ENCODE results near the gene DHX34.
"Not testable (repeated sequence)": the region's sequence is repeated elsewhere in the genome, so short reads cannot be mapped to it uniquely, and the experiment has no call there.

Gene DHX34

DNA sequence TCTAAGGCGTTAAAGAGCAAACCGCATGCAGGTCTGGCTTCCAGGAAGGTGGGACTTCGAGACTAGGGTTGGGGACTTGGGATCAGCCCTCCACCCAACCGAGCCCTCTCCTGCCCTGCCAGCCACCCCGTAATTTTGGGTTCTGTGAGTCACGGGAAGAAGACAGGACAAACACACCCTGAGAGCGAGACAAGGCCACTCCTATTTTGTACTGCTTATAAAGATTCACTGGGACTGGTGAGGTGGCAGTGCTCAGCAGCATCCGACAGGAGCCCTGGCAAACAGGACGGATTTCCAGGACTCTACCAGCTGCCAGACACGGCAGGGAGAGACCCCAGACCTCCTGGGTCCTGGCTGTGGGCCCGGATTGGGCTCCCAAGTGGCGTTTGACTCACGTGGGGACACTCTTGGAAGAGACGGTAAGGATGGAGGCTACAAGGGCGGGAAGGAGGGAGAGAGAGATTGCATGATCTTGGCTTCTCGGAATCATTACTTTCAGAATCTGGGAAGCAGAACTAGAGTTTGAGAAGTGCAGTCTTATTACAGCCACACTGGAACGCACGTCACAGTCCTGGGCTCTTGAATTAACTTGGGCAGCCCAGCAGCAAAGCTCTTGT is 17.1 kb upstream of the DHX34 start, which contains the start of gene C5AR2:
Gene C5AR2, plus strand, starts transcription at position 245 of the 617 bp plus-strand sequence. CDS start 8,625 bp downstream, outside the sequence.
- no peak for DNase-seq (ENCODE audit: low read depth, low spot score)
- TF ChIP-seq, protein P1, sequence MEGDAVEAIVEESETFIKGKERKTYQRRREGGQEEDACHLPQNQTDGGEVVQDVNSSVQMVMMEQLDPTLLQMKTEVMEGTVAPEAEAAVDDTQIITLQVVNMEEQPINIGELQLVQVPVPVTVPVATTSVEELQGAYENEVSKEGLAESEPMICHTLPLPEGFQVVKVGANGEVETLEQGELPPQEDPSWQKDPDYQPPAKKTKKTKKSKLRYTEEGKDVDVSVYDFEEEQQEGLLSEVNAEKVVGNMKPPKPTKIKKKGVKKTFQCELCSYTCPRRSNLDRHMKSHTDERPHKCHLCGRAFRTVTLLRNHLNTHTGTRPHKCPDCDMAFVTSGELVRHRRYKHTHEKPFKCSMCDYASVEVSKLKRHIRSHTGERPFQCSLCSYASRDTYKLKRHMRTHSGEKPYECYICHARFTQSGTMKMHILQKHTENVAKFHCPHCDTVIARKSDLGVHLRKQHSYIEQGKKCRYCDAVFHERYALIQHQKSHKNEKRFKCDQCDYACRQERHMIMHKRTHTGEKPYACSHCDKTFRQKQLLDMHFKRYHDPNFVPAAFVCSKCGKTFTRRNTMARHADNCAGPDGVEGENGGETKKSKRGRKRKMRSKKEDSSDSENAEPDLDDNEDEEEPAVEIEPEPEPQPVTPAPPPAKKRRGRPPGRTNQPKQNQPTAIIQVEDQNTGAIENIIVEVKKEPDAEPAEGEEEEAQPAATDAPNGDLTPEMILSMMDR (IDR thresholded peaks at IDR 0.05; ENCODE audit: insufficient read depth, low read length, missing control alignments), result no peak
- H3K4me3 ChIP-seq (ENCODE audit: low read depth, low read length), result no peak within 1 kb of the TSS
- CTCF ChIA-PET, result interaction anchor here (1.0 to 8.3 kb wide), 2 partner anchors 12 to 16 kb away, joined by 5 to 74 read pairs; partner anchors contain the start of gene DHX34
- POLR2A ChIA-PET, result no interaction called here

DNA sequence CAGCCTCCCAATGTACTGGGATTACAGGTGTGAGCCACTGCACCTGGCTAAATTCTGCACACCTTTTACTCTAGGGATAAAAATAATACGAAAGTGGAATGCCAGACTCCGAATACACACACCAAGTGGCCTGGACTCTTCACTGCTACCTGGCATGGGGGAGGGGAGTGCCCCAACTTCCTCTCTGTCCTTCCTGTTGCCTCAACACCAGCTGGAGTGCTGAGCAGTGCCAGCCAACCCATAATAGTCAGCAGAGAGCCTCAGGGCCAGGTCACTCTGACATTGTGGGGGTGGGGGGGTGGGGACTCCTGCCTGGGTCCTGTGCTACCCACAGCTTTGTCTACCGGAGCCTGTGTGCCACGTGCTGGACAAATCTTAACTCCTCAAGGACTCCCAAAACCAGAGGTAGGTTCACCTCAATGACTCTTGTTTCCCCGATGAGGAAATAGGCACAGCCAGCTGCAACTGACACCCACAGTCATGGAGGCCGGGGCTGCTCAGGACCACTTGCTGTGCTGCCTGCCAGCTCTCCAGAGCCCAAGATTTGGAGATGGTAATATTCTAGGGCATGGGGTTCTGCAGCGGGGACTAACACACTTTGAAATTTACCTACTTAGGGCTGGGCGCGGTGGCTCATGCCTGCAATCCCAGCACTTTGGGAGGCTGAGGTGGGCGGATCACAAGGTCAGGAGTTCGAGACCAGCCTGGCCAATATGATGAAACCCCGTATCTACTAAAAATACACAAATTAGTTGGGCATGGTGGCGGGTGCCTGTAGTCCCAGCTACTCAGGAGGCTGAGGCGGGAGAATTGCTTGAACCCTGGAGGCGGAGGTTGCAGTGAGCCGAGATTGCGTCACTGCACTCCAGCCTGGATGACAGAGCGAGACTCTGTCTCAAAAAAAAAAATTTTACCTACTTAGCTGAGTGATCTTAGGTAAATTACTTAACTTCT is 12.1 kb upstream of the DHX34 start:
- H3K4me3 ChIP-seq (ENCODE audit: low read depth, low read length); POLR2A ChIA-PET; DNase-seq (ENCODE audit: low read depth, low spot score): not testable (repeated sequence)
- CTCF ChIA-PET, result interaction anchor here (1.6 to 4.6 kb wide), 2 partner anchors 10 to 12 kb away, joined by 7 to 46 read pairs; partner anchors contain the start of gene DHX34

DNA sequence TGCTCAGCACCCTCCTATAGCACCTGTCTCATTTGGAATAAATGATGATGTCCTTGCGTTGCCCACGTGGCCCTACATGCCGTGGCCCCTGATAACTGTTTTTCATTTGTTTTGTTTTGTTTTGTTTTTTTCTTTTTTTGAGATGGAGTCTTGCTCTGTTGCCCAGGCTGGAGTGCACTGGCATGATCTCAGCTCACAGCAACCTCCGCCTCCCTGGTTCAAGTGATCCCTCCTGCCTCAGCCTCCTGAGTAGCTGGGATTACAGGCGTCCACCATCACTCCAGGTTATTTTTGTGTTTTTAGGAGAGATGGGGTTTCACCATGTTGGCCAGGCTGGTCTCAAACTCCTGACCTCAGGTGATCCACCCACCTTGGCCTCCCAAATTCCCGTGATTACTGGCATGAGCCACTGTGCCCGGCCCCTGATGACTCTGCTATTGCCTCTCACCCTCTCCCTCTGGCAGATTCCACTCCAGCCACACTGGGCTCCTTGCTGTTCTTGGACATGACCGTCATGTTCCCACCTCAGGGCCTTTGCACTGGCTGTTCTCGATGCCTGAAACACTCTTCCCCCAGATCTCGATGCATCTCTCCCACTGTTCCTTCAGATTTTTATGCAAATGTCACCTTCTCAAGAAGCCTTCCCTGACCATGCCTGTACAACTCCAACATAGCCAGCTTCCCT is 9.8 kb upstream of the DHX34 start:
- TF ChIP-seq, protein P1 (IDR thresholded peaks at IDR 0.05; ENCODE audit: insufficient read depth, low read length, missing control alignments), result no peak
- ChIA-PET CTCF (interaction anchor here (4.6 kb wide), 1 partner anchor 10 kb away, joined by 46 read pairs; the partner anchor contains the start of gene DHX34), POLR2A (interaction anchor here (0.6 kb wide), 1 partner anchor 18 kb away, joined by 5 read pairs; no protein-coding TSS in a partner anchor)
- no peak overlapping the region for H3K4me3 ChIP-seq (ENCODE audit: low read depth, low read length)
- no peak for DNase-seq (ENCODE audit: low read depth, low spot score)

DNA sequence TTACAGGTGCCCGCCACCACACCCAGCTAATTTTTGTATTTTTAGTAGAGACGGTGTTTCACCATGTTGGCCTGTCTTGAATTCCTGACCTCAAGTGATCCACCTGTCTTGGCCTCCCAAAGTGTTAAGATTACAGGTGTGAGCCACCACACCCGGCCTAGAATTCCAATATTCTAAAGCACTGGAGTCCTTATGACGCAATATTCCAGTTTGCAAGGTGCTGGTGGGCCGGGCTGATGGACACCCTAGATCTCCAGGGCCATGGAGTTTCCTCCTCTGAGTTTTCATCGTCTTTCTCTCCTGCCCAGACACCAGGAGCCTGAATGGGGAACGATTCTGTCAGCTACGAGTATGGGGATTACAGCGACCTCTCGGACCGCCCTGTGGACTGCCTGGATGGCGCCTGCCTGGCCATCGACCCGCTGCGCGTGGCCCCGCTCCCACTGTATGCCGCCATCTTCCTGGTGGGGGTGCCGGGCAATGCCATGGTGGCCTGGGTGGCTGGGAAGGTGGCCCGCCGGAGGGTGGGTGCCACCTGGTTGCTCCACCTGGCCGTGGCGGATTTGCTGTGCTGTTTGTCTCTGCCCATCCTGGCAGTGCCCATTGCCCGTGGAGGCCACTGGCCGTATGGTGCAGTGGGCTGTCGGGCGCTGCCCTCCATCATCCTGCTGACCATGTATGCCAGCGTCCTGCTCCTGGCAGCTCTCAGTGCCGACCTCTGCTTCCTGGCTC is 8.5 kb upstream of the DHX34 start:
- TF ChIP-seq, protein P1 (IDR thresholded peaks at IDR 0.05; ENCODE audit: insufficient read depth, low read length, missing control alignments), result no peak
- no peak overlapping the region for H3K4me3 ChIP-seq (ENCODE audit: low read depth, low read length)
- CTCF ChIA-PET, result interaction anchor here (4.6 kb wide), 1 partner anchor 8 kb away, joined by 46 read pairs; the partner anchor contains the start of gene DHX34
- POLR2A ChIA-PET, result no interaction called here
- no peak for DNase-seq (ENCODE audit: low read depth, low spot score)

DNA sequence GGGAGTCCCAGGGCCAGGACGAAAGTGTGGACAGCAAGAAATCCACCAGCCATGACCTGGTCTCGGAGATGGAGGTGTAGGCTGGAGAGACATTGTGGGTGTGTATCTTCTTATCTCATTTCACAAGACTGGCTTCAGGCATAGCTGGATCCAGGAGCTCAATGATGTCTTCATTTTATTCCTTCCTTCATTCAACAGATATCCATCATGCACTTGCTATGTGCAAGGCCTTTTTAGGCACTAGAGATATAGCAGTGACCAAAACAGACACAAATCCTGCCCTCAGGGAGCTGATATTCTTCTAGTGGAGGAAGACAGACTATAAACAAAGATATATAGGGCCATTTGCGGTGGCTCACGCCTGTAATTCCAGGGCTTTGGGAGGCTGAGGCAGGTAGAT is 7.4 kb upstream of the DHX34 start:
- no peak for DNase-seq (ENCODE audit: low read depth, low spot score)
- no peak overlapping the region for H3K4me3 ChIP-seq (ENCODE audit: low read depth, low read length)
- CTCF ChIA-PET, result interaction anchor here (0.7 to 4.5 kb wide), 4 partner anchors 8 to 50 kb away, joined by 3 to 20 read pairs (median 4); no protein-coding TSS in a partner anchor
- TF ChIP-seq, protein P1 (IDR thresholded peaks at IDR 0.05; ENCODE audit: insufficient read depth, low read length, missing control alignments), result no peak
- POLR2A ChIA-PET, result no interaction called here

Measured in AG04449 (cell line).